Activated T-cell treated with anti-CD3 and anti-CD28 coated beads for 48 hours (primary cell): ENCODE data around the gene ZBTB20.
A peak's percentile ranks its signal among the peaks of the same experiment; 100 is the strongest.

Experiments
- DNase-seq: peaks from one replicate; pipeline ENCODE4 v3.0.0-alpha.2; 2020; ENCODE audit warnings: low read depth

ZBTB20 gene

GRCh38 chr3:114440700-114441099 is 706.4 kb downstream of the ZBTB20 start:
- DNase-seq, result no peak

- no peak for DNase-seq
These were observed 707.8 kb downstream of the ZBTB20 start for GRCh38 chr3:114439284-114439683.

- DNase-seq, result no peak
These were observed 709.2 kb downstream of the ZBTB20 start for GRCh38 chr3:114437897-114438296.

GRCh38 chr3:114436182-114436581 is 710.9 kb downstream of the ZBTB20 start:
- DNase-seq, result no peak

- DNase-seq, result no peak
These were observed 711.5 kb downstream of the ZBTB20 start for GRCh38 chr3:114435386-114436115.

GRCh38 chr3:114432310-114432709 is 714.8 kb downstream of the ZBTB20 start:
- no peak for DNase-seq

- DNase-seq, result no peak
These were observed 719.0 kb downstream of the ZBTB20 start for GRCh38 chr3:114428044-114428595.

GRCh38 chr3:114427285-114428043 is 719.6 kb downstream of the ZBTB20 start:
- no peak for DNase-seq

- no peak for DNase-seq
These were observed 722.8 kb downstream of the ZBTB20 start for GRCh38 chr3:114424337-114424736.

GRCh38 chr3:114421204-114421603 is 725.9 kb downstream of the ZBTB20 start:
- no peak for DNase-seq

- no peak for DNase-seq
These were observed 727.0 kb downstream of the ZBTB20 start for GRCh38 chr3:114420072-114420471.

GRCh38 chr3:114418724-114419543 is 728.2 kb downstream of the ZBTB20 start:
- no peak for DNase-seq

- no peak for DNase-seq
These were observed 729.0 kb downstream of the ZBTB20 start for GRCh38 chr3:114418107-114418506.

- DNase-seq, result no peak
These were observed 729.4 kb downstream of the ZBTB20 start for GRCh38 chr3:114417675-114418074.

GRCh38 chr3:114417265-114417664 is 729.8 kb downstream of the ZBTB20 start:
- DNase-seq, result no peak

- DNase-seq, result peak; percentile 12
These were observed 735.0 kb downstream of the ZBTB20 start for GRCh38 chr3:114411811-114412803.

- no peak for DNase-seq
These were observed 735.9 kb downstream of the ZBTB20 start for GRCh38 chr3:114411190-114411668.

GRCh38 chr3:114408736-114409670 is 738.1 kb downstream of the ZBTB20 start:
- no peak for DNase-seq

GRCh38 chr3:114406922-114407321 is 740.2 kb downstream of the ZBTB20 start:
- DNase-seq, result no peak

- DNase-seq, result no peak
These were observed 740.8 kb downstream of the ZBTB20 start for GRCh38 chr3:114406286-114406685.
